ENCODE data around the gene RIMS4.

- TF ChIP-seq CTCF (IDR thresholded peaks at IDR 0.05; ENCODE audit: low read length) = no peak
- TF ChIP-seq EZH2 (optimal IDR thresholded peaks at IDR 0.05; ENCODE audit: low read depth, low read length) = peak; percentile 30
- TF ChIP-seq EZH2phosphoT487 (IDR thresholded peaks at IDR 0.05; ENCODE audit: low read length) = no peak
These were observed 64.6 kb downstream of the RIMS4 start, which contains the start of gene KCNK15 for GRCh38 chr20:44745598-44746366.

All from MM.1S (cell line).